NCI-H2227 (cell line): ENCODE measurements around the gene KANK3.
A peak's percentile ranks its signal among the peaks of the same experiment; 100 is the strongest.
"Not testable (repeated sequence)": the region's sequence is repeated elsewhere in the genome, so short reads cannot be mapped to it uniquely, and the experiment has no call there.

Experiments used
- DNase-seq: peaks from one replicate; lab custom pipeline; 2025; ENCODE audit not compliant: unreplicated experiment; lab: John Stamatoyannopoulos, UW

Gene KANK3

GRCh38 chr19:8342684-8343482, at the start of gene KANK3:
Gene KANK3 (minus strand): TSS chr19:8343262. CDS start chr19:8337828, 5,434 bp downstream.
- DNase-seq, result peak; percentile 93

DNA sequence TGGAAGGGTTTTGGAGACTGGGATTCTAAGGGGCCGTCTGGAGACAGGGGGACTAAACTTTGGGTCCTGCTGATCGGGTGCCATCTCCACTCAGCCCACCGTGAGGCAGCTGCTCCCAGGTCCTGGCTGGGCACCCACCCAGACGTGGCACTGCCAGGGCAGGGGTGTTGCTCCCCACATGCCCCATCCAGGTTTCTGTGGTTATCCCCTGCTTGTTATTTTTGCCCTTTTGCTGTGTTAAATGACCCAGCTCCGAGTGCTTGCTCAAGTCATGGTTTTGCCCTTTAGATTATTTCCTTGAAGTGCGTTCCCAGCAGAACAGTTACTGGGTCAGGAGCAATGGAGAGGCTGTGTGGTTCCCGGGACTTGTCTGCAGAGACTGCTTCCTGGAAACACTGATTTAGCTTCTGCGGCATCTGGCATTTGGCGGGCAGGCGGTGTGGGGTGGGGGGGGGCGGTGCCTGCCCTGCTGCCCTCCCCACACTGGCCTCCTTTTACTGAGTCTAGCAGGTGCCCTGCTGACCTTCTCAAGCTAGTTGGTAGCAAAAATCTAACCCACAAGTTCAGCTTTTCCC, 49.0 kb upstream of the KANK3 start:
- no peak for DNase-seq

GRCh38 chr19:8391198-8392016, 48.3 kb upstream of the KANK3 start:
- DNase-seq, result no peak

DNA sequence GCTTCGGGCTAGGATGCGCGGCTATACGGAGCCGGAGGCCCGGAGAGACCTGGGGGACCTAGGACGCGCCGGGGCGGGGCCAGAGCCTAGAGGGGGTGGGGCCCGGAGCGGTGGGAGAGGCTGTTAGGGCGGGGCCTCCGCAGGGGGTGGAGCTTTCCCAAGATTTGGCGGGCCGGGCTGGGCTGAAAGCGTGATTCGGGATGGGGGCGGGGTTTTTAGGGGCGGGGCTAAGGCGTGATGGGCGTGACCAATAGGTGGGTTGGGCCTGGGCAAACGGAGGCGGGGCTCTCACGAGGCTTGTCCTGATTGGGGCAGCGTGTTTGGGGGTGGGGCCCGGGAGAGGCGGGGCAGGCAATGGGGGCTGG, 47.5 kb upstream of the KANK3 start:
- DNase-seq, result peak; percentile 88

- DNase-seq, result peak; percentile 98
Measured at GRCh38 chr19:8389891-8390616, 47.0 kb upstream of the KANK3 start, which contains the start of gene RAB11B. Gene RAB11B (plus strand): TSS chr19:8390360. CDS start chr19:8390417, 57 bp downstream.

DNA sequence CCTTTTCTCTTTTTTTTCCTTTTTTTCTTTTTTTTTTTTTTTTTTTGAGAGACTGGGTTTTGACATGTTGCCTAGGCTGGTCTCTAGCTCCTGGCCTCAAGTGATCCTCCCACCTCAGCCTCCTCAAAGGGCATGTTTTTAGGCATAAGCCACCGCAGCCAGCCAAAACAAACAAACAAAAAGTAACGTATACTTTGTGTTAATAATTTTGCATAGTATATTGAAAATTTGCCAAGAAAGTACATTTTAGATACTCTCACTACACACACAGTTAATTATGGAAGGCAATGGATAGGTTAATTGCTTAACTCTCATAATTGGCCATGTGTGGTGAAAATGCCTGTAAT, 45.5 kb upstream of the KANK3 start:
- DNase-seq, result no peak

DNA sequence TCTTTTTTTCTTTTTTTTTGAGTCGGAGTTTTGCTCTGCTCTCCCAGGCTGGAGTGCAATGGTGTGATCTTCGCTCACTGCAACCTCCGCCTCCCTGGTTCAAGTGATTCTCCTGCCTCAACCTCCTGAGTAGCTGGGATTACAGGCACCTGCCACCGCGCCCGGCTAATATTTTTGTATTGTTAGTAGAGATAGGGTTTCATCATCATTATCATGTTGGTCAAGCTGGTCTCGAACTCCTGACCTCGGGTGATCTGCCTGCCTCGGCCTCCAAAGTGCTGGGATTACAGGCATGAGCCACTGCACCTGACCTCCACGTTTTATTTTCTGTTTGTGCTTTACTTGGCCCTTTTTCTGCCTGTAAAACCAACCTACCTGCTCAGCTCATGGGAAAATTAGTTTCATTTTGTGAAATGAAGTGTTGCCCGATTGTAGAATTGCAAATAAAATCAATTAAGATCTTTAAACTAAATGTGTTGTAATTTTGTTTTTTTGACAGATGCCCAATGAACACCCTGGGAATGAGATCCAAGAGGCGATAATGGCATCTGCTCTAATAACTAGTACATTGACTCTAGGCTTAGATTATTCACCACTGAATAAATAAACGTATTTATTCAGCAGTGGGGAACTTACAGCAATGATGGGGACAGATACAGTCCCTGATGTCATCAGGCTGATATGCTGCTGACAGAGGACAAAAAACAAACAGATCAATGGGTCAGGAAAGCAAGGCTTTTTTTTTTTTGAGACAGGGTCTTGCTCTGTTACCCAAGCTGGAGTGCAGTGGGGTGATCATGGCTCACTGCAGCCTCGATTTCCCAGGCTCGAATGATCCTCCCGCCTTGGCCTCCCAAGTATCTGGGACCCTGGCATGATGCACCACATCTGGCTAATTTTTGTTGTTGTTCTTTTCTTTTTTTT, 44.9 kb upstream of the KANK3 start:
- DNase-seq, result no peak

- DNase-seq, result no peak
Measured at GRCh38 chr19:8386990-8387389, 43.9 kb upstream of the KANK3 start.

DNA sequence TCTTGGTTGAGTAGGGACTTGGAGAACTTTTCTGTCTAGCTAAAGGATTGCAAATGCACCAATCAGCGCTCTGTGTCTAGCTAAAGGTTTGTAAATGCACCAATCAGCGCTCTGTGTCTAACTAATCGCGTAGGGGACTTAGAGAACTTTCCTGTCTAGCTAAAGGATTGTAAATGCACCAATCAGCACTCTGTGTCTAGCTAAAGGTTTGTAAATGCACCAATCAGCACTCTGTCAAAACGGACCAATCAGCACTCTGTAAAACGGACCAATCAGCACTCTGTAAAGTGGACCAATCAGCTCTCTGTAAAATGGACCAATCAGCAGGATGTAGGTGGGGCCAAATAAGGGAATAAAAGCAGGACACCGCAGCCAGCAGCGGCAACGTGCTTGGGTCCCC, 43.4 kb upstream of the KANK3 start:
- DNase-seq, result not testable (repeated sequence)

DNA sequence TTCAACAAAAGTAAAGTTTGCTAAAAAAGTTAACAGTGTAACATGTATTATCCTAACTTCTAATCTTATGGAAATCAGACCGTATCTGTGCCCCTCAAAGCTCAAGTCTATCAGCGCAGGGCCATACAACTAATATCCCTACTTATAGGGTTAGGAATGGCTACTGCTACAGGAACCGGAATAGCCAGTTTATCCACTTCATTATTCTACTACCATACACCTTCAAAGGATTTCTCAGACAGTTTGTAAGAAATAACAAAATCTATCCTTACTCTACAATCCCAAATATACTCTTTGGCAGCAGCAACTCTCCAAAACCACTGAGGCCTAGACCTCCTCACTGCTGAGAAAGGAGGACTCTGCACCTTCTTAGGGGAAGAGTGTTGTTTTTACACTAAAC, 42.5 kb upstream of the KANK3 start:
- DNase-seq, result not testable (repeated sequence)

DNA sequence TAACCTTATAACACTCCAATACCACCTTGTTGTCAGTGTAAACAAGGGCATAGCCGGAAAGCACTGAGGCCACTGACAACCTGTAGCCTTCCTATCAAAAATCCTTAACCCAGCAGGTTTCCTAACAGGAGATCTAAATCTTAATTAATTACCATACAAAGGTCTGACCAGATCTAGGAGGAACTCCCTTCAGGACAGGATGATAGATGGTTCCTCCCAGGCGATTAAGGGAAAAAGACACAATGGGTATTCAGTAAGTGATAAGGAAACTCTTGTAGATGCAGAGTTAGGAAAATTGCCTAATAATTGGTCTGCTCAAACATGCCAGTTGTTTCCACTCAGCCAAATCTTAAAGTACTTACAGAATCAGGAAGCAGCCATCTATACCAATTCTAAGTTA, 42.0 kb upstream of the KANK3 start:
- not testable (repeated sequence) for DNase-seq

- not testable (repeated sequence) for DNase-seq
Measured at GRCh38 chr19:8384569-8384968, 41.5 kb upstream of the KANK3 start.

DNA sequence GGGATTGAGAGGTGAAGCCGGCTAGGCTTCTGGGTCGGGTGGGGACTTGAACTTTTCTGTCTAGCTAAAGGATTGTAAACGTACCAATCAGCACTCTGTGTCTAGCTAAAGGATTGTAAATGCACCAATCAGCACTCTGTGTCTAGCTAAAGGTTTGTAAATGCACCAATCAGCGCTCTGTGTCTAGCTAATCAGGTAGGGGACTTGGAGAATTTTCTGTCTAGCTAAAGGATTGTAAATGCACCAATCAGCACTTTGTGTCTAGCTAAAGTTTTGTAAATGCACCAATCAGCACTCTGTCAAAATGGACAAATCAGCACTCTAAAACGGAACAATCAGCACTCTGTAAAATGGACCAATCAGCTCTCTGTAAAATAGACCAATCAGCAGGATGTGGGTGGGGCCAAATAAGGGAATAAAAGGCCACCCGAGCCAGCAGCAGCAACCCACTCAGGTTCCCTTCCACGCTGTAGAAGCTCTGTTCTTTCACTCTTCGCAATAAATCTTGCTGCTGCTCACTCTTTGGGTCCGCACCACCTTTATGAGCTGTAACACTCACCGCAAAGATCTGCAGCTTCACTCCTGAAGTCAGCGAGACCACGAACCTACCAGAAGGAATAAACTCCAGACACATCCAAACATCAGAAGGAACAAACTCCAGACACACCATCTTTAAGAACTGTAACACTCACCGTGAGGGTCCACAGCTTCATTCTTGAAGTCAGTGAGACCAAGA, 36.3 kb upstream of the KANK3 start:
- not testable (repeated sequence) for DNase-seq

DNA sequence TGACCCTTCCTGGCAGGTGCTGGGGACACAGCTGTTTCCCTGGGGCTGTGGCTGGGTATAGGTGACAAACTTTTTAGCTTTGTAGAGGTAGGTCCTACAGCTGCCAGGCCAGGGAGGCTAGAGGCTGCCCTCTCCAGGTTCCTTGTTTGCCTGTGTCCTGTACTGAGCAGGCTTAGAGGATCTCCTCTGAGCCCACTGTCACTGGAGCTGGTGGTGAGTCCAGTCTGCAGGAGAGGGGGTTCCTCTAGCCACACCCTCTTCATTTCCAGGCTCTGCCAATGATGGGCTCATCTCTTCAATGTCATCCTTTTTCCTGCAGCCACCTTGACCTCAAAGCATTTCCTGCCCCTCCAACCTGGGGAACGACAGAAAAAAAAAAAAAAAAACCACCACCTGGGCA, 34.5 kb upstream of the KANK3 start:
- DNase-seq, result no peak

GRCh38 chr19:8376373-8376974, 33.4 kb upstream of the KANK3 start:
- not testable (repeated sequence) for DNase-seq

DNA sequence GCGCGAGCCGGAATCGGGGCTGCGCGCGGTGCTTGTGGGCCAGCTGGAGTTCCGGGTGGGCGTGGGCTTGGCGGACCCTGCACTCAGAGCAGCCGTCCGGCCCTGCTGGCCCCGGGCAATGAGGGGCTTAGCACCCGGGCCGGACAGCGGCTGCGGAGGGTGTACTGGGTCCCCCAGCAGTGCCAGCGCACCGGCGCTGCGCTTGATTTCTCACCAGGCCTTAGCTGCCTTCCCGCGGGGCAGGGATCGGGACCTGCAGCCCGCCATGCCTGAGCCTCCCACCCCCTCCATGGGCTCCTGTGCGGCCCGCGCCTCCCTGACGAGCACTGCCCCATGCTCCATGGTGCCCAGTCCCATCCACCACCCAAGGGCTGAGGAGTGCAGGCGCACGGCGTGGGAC, 32.7 kb upstream of the KANK3 start:
- DNase-seq, result not testable (repeated sequence)

DNA sequence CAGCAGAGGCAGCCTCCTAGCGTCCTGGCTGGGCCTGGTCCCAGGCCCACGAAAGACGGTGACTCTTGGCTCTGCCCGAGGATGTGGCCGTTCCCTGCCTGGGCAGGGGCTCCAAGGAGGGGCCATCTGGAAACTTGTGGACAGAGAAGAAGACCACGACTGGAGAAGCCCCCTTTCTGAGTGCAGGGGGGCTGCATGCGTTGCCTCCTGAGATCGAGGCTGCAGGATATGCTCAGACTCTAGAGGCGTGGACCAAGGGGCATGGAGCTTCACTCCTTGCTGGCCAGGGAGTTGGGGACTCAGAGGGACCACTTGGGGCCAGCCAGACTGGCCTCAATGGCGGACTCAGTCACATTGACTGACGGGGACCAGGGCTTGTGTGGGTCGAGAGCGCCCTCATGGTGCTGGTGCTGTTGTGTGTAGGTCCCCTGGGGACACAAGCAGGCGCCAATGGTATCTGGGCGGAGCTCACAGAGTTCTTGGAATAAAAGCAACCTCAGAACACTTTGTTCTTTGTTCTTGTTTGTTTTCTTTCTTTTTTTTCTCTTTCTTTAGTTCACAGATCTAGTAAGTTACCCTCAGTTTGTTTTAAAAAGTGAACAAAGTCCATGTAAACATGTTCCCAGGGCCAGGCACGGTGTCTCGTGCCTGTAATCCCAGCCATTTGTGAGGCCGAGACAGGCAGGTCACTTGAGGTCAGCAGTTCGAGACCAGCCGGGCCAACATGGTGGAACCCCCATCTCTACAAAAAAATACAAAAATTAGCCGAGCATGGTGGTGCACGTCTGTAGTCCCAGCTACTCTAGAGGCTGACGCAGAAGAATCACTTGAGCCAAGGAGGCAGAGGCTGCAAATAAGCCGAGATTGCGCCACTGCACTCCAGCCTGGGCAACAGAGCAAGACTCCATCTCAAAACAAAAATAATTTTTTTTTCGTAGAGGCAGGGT, 31.1 kb upstream of the KANK3 start:
- DNase-seq, result no peak
